Measurements from ENCODE around the gene AMPD3. TPM values are rescaled to one million over a fixed set of nuclear protein-coding genes. Genes with fewer than 3 reads are reported as not detected.

AMPD3 gene
- polyA plus RNA-seq, 1 donor: 6.5 TPM

GRCh38 chr11:10488121-10488933, 33.3 kb downstream of the AMPD3 start:
- no peak for DNase-seq

GRCh38 chr11:10488934-10489691, 34.0 kb downstream of the AMPD3 start:
- no peak for DNase-seq

- no peak for DNase-seq
Observed at GRCh38 chr11:10490032-10490397, 35.0 kb downstream of the AMPD3 start.

GRCh38 chr11:10490398-10491241, 35.6 kb downstream of the AMPD3 start:
- DNase-seq: peak; percentile 50

GRCh38 chr11:10492084-10492483, 37.0 kb downstream of the AMPD3 start:
- no peak for DNase-seq

- DNase-seq: no peak
Observed at GRCh38 chr11:10493041-10493663, 38.1 kb downstream of the AMPD3 start.

- no peak for DNase-seq
Observed at GRCh38 chr11:10494636-10495463, 39.8 kb downstream of the AMPD3 start.

- DNase-seq: no peak
Observed at GRCh38 chr11:10495464-10495786, 40.4 kb downstream of the AMPD3 start.

- DNase-seq: no peak
Observed at GRCh38 chr11:10496296-10496936, 41.4 kb downstream of the AMPD3 start.

- DNase-seq: no peak
Observed at GRCh38 chr11:10497371-10498021, 42.4 kb downstream of the AMPD3 start.

GRCh38 chr11:10498022-10498400, 42.9 kb downstream of the AMPD3 start:
- DNase-seq: no peak

- no peak for DNase-seq
Observed at GRCh38 chr11:10498426-10499250, 43.6 kb downstream of the AMPD3 start.

- DNase-seq: no peak
Observed at GRCh38 chr11:10499452-10499851, 44.4 kb downstream of the AMPD3 start.

GRCh38 chr11:10499874-10500601, 45.0 kb downstream of the AMPD3 start:
- DNase-seq: no peak

- DNase-seq: no peak
Observed at GRCh38 chr11:10500757-10501684, 46.0 kb downstream of the AMPD3 start.

GRCh38 chr11:10502065-10502680, 47.1 kb downstream of the AMPD3 start:
- no peak for DNase-seq

- DNase-seq: no peak
Observed at GRCh38 chr11:10502770-10503169, 47.7 kb downstream of the AMPD3 start.

All from left kidney (tissue), 2 donors.